H9 (cell line): ENCODE data around the gene ZNF837. TPM values are rescaled to one million over a fixed set of nuclear protein-coding genes. Genes with fewer than 3 reads are reported as not detected.

ENCODE experiments used
- DNase-seq: peaks from one replicate; pipeline ENCODE4 v3.0.0-alpha.2; 2017
- H2AFZ ChIP-seq: one replicate; pipeline ENCODE4 v1.6.1; 2013; ENCODE audit warnings: mild to moderate bottlenecking, low read length, control low read depth, moderate library complexity
- H2AK5ac ChIP-seq: 2 replicates; pipeline ENCODE4 v1.6.1; 2013; ENCODE audit warnings: low read length, control low read depth, mixed read lengths; ENCODE audit not compliant: insufficient read length
- H2BK120ac ChIP-seq: one replicate; pipeline ENCODE4 v1.6.1; 2013; ENCODE audit warnings: low read depth, mild to moderate bottlenecking, low read length, control low read depth, inconsistent platforms; ENCODE audit not compliant: poor library complexity, severe bottlenecking
- H2BK12ac ChIP-seq: 2 replicates; pipeline ENCODE4 v1.6.1; 2013; ENCODE audit warnings: low read length, control low read depth, mixed read lengths, low read depth; ENCODE audit not compliant: insufficient read length
- H2BK15ac ChIP-seq: 2 replicates; pipeline ENCODE4 v1.6.1; 2013; ENCODE audit warnings: low read depth, low read length, control low read depth
- H2BK20ac ChIP-seq: one replicate; pipeline ENCODE4 v1.6.1; 2013; ENCODE audit warnings: low read depth, mild to moderate bottlenecking, low read length, control low read depth, inconsistent platforms; ENCODE audit not compliant: poor library complexity, severe bottlenecking
- H2BK5ac ChIP-seq: 2 replicates; pipeline ENCODE4 v1.6.1; 2013; ENCODE audit warnings: low read length, control low read depth, mixed read lengths; ENCODE audit not compliant: insufficient read length
- H3K14ac ChIP-seq: 2 replicates; pipeline ENCODE4 v1.6.1; 2013; ENCODE audit warnings: low read length, control low read depth; ENCODE audit not compliant: insufficient read depth
- H3K18ac ChIP-seq: 2 replicates; pipeline ENCODE4 v1.6.1; 2013; ENCODE audit warnings: low read depth, mild to moderate bottlenecking, mixed read lengths, low read length, control low read depth; ENCODE audit not compliant: insufficient read length
- H3K23ac ChIP-seq: 2 replicates; pipeline ENCODE4 v1.6.1; 2013; ENCODE audit warnings: low read length, control low read depth, mixed read lengths, low read depth; ENCODE audit not compliant: insufficient read length
- H3K23me2 ChIP-seq: 2 replicates; pipeline ENCODE4 v1.6.1; 2013; ENCODE audit warnings: low read depth, mild to moderate bottlenecking, mixed read lengths, low read length, control low read depth; ENCODE audit not compliant: insufficient read length, poor library complexity, severe bottlenecking
- H3K27ac ChIP-seq: 2 replicates; pipeline ENCODE4 v1.5.1; 2013; ENCODE audit warnings: low read length, control low read depth, mixed read lengths, low read depth; ENCODE audit not compliant: insufficient read length
- H3K27me3 ChIP-seq: 2 replicates; pipeline ENCODE4 v1.6.1; 2013; ENCODE audit warnings: low read length, control low read depth, inconsistent platforms; ENCODE audit not compliant: insufficient read depth
- H3K4ac ChIP-seq: 2 replicates; pipeline ENCODE4 v1.6.1; 2013; ENCODE audit warnings: low read depth, mild to moderate bottlenecking, control low read depth, inconsistent platforms, low read length, moderate library complexity
- H3K4me1 ChIP-seq: 2 replicates; pipeline ENCODE4 v1.6.1; 2013; ENCODE audit warnings: low read length, control low read depth, inconsistent platforms; ENCODE audit not compliant: insufficient read depth
- H3K4me2 ChIP-seq: 2 replicates; pipeline ENCODE4 v1.6.1; 2013; ENCODE audit warnings: low read length, control low read depth, mixed read lengths; ENCODE audit not compliant: insufficient read length, insufficient read depth
- H3K56ac ChIP-seq: 2 replicates; pipeline ENCODE4 v1.6.1; 2013; ENCODE audit warnings: low read depth, mild to moderate bottlenecking, mixed read lengths, low read length, control low read depth; ENCODE audit not compliant: insufficient read length
- H3K79me1 ChIP-seq: 2 replicates; pipeline ENCODE4 v1.6.1; 2013; ENCODE audit warnings: low read depth, mild to moderate bottlenecking, moderate library complexity, low read length, control low read depth, inconsistent platforms; ENCODE audit not compliant: insufficient read depth, poor library complexity, severe bottlenecking
- H3K79me2 ChIP-seq: 2 replicates; pipeline ENCODE4 v1.6.1; 2013; ENCODE audit warnings: low read length, control low read depth, inconsistent platforms; ENCODE audit not compliant: insufficient read depth
- H3K9ac ChIP-seq: 2 replicates; pipeline ENCODE4 v1.6.1; 2013; ENCODE audit warnings: low read length, control low read depth, mixed read lengths; ENCODE audit not compliant: insufficient read length; ENCODE audit errors: extremely low read depth
- H3K9me3 ChIP-seq: one replicate; pipeline ENCODE4 v1.6.1; 2013; ENCODE audit warnings: low read depth, low read length, inconsistent platforms; ENCODE audit not compliant: control insufficient read depth
- H3T11ph ChIP-seq: one replicate; pipeline ENCODE4 v1.6.1; 2013; ENCODE audit warnings: mild to moderate bottlenecking, low read length, control low read depth, inconsistent platforms
- H4K20me1 ChIP-seq: one replicate; pipeline ENCODE4 v1.6.1; 2013; ENCODE audit not compliant: control insufficient read depth, insufficient read length, insufficient read depth
- H4K5ac ChIP-seq: 2 replicates; pipeline ENCODE4 v1.6.1; 2013; ENCODE audit warnings: low read depth, mild to moderate bottlenecking, mixed read lengths, low read length, control low read depth; ENCODE audit not compliant: insufficient read length
- H4K8ac ChIP-seq: replicated peaks from 2 replicates; pipeline ENCODE4 v1.6.1; 2013; ENCODE audit warnings: low read length, control low read depth, mixed read lengths, low read depth; ENCODE audit not compliant: insufficient read length
- H4K91ac ChIP-seq: 2 replicates; pipeline ENCODE4 v1.6.1; 2013; ENCODE audit warnings: low read depth, mild to moderate bottlenecking, moderate library complexity, mixed read lengths, low read length, control low read depth; ENCODE audit not compliant: insufficient read length
- H3K27ac Mint-ChIP-seq, 3 experiments: 2 replicates in 2 of 3; 3 replicates in 1 of 3; pipeline ENCODE4 v1.8.0; 2020 to 2021; ENCODE audit warnings: mixed read lengths in 3 of 3, mild to moderate bottlenecking in 1 of 3, moderate library complexity in 1 of 3
- H3K27me3 Mint-ChIP-seq: 2 replicates; pipeline ENCODE4 v1.8.0; 2021; ENCODE audit warnings: low read depth, mild to moderate bottlenecking, moderate library complexity, mixed read lengths
- H3K36me3 Mint-ChIP-seq, 3 experiments: 2 replicates in 2 of 3; 3 replicates in 1 of 3; pipeline ENCODE4 v1.8.0; 2020 to 2021; ENCODE audit warnings: low read depth in 3 of 3, mixed read lengths in 3 of 3; ENCODE audit not compliant: insufficient read depth in 1 of 3
- H3K4me1 Mint-ChIP-seq, 2 experiments: 2 replicates each; pipeline ENCODE4 v1.8.0; 2020; ENCODE audit warnings: mixed read lengths in 2 of 2
- H3K4me3 Mint-ChIP-seq, 2 experiments: 2 replicates in 1 of 2; 3 replicates in 1 of 2; pipeline ENCODE4 v1.8.0; 2020 to 2021; ENCODE audit warnings: mild to moderate bottlenecking in 2 of 2, mixed read lengths in 2 of 2, moderate library complexity in 1 of 2
- H3K9me3 Mint-ChIP-seq, 2 experiments: 2 replicates in 1 of 2; 3 replicates in 1 of 2; pipeline ENCODE4 v1.8.0; 2020; ENCODE audit warnings: mild to moderate bottlenecking in 2 of 2, mixed read lengths in 2 of 2, moderate library complexity in 1 of 2
- WGBS: extraction: QIAGEN DNeasy Blood & Tissue Kit; methylation state at CpG from one replicate; pipeline ENCODE4 v1.1.7; 2013; ENCODE audit warnings: missing lambda C conversion rate, low lambda C conversion rate, mixed read lengths; ENCODE audit not compliant: insufficient read length; ENCODE audit errors: extremely low coverage; 5-methylcytosine and 5-hydroxymethylcytosine counted together
- total RNA-seq: library from RNA; stranded (reverse); gene quantifications from 2 replicates; pipeline ENCODE4 v1.2.1, GENCODE V29; 2021
- TF ChIP-seq, protein P1 (sequence below): fragments of 200-600 bp; sonication (generic); conservative IDR thresholded peaks from 3 replicates; pipeline ENCODE4 v1.8.0; 2021; ENCODE audit warnings: antibody characterized with exemption, mild to moderate bottlenecking

Gene ZNF837
- total RNA-seq, 1 experiment from 2014 or later, result 3.4 TPM

GRCh38 chr19:58328999-58329398, 51.8 kb downstream of the ZNF837 start:
- Histone ChIP-seq H4K8ac (no peak overlapping the region), H3K18ac (no peak overlapping the region), H3K79me2 (no peaks in the 10 kb centered on the region), H3K27me3 (no peaks in the 10 kb centered on the region), H4K20me1 (peaks cover 5% of the 10 kb centered on the region), H3K9me3 (no peaks in the 10 kb centered on the region), H3K4me2 (no peak overlapping the region), H4K91ac (no peak overlapping the region), H3K14ac (no peak overlapping the region), H3K4me1 (no peaks in the 10 kb centered on the region), H3T11ph (no peak overlapping the region), H3K79me1 (no peaks in the 10 kb centered on the region), H2AK5ac (no peak overlapping the region), H2BK20ac (no peak overlapping the region), H3K23ac (no peak overlapping the region), H3K9ac (no peak overlapping the region), H4K5ac (no peak overlapping the region), H2BK120ac (no peak overlapping the region), H2AFZ (no peak overlapping the region), H3K56ac (no peak overlapping the region), H3K27ac (no peak overlapping the region), H2BK15ac (no peak overlapping the region), H3K4ac (no peak overlapping the region), H2BK5ac (no peak overlapping the region), H3K23me2 (peaks cover 10% of the 10 kb centered on the region), H2BK12ac (no peak overlapping the region)
- no CpG with 5 or more reads among the region's 10 CpGs for WGBS
- Mint-ChIP-seq H3K4me1 (peaks cover 4 to 5% of the 10 kb centered on the region in 2 experiments; a peak in 3 of 4 replicates), H3K9me3 (no peaks in the 10 kb centered on the region), H3K36me3 (no peaks in the 10 kb centered on the region), H3K4me3 (peak overlapping the region in 1 of 2 experiments; percentile 60; a peak in 3 of 5 replicates), H3K27me3 (no peaks in the 10 kb centered on the region), H3K27ac (no peak overlapping the region; a peak in 1 of 7 replicates)
- DNase-seq, result peak; percentile 77
- TF ChIP-seq, protein P1, sequence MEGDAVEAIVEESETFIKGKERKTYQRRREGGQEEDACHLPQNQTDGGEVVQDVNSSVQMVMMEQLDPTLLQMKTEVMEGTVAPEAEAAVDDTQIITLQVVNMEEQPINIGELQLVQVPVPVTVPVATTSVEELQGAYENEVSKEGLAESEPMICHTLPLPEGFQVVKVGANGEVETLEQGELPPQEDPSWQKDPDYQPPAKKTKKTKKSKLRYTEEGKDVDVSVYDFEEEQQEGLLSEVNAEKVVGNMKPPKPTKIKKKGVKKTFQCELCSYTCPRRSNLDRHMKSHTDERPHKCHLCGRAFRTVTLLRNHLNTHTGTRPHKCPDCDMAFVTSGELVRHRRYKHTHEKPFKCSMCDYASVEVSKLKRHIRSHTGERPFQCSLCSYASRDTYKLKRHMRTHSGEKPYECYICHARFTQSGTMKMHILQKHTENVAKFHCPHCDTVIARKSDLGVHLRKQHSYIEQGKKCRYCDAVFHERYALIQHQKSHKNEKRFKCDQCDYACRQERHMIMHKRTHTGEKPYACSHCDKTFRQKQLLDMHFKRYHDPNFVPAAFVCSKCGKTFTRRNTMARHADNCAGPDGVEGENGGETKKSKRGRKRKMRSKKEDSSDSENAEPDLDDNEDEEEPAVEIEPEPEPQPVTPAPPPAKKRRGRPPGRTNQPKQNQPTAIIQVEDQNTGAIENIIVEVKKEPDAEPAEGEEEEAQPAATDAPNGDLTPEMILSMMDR, result peak; percentile 77
